CD4-positive, alpha-beta T cell treated with Interleukin-6 for 4 hours (primary cell): ENCODE measurements around the gene PPP2R2D.

Experiments
- DNase-seq: peaks from one replicate; pipeline ENCODE4 v3.0.0-alpha.2; 2020; ENCODE audit warnings: mixed read lengths

PPP2R2D gene

DNA sequence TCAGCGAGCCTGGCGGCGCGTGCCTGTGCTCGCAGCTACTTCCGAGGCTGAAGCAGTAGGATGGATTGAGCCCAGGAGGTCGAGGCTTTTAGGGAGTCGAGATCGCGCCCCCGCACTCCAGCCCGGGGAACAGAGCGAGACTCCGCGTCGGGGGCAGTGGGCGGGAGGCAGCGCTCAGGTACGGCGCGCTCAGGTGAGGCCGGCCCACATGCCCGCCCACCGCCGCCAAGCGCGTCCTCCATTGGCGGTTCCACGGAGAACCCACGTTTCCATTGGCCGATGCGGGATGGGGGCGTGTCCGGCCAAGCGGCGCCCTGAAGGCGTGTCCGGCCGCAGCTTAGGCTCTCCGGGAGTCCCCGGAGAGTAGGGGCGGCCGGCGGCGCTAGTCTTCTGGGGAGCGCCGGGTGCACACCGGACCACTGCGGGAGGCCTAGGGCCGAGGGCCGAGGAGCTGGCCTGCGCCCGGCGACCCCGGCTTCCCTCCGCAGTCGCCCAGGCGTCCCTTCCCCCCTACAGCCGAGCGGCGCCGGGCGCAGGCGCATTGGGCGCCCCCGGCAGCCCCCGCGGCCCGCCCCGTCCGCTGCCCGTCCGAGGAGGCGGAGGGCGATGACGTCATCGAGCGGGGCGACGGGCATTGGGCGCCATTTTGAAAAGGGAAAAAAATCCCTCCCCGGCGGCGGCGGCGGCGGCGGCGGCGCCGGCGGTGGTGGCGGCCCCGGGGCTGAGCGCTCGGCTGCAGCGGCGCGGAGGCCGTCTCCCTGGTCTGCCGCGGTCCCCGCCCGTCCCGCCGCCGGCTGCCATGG lies at the start of gene PPP2R2D:
Gene PPP2R2D (plus strand): TSS at position 659 of the 803 bp plus-strand sequence. CDS start 141 bp downstream, at position 800.
- peak; percentile 97 for DNase-seq

DNA sequence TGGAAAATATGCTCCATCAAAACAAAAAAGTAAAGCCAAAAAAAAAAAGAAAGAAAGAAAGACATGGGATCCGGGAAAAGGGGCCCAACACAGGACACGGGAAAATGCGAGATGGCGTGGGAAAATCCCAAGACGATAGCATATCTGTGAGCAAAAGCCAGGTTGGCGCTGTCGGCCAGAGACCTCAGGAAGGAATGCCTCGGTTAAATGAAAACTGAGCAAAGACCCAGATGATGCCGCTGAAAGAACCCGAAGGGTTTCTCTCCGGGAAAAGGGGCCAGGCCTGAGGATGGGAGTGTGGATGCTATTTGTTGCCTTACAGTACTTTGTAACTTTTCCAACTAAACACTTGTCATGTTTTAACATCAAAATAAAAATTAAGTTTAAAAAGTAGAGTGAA lies 49.5 kb upstream of the PPP2R2D start:
- no peak for DNase-seq

DNA sequence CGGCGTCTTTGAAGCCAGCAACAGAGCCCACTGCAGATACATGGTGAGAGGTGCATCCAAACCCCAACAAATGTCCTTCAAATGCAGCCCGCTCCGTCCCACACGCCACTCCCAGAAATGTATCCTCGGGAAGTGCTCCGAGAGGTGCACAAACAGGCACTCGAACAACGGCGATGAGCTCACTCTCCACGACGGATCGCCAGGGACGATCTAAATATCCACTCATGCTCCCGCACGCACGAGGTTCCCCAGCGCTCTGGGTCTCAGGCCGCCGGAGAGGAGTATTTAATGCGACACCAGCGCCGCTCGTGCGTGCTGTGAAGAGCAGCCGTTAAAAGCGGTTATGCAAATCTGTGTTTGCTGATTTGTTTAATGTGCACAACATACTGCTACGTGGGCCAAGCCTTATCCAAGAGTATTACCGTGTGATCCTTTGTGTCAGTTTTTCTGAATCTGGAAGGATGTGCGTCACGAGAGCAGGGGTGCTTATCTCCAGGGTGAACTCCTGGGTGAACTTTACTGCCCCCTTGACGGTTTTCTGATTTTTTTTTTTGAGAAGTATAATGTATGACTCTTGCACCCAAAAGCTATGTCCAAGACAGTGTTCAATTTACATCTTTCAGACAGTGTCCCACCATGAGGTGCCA lies 48.5 kb upstream of the PPP2R2D start:
- DNase-seq = no peak

DNA sequence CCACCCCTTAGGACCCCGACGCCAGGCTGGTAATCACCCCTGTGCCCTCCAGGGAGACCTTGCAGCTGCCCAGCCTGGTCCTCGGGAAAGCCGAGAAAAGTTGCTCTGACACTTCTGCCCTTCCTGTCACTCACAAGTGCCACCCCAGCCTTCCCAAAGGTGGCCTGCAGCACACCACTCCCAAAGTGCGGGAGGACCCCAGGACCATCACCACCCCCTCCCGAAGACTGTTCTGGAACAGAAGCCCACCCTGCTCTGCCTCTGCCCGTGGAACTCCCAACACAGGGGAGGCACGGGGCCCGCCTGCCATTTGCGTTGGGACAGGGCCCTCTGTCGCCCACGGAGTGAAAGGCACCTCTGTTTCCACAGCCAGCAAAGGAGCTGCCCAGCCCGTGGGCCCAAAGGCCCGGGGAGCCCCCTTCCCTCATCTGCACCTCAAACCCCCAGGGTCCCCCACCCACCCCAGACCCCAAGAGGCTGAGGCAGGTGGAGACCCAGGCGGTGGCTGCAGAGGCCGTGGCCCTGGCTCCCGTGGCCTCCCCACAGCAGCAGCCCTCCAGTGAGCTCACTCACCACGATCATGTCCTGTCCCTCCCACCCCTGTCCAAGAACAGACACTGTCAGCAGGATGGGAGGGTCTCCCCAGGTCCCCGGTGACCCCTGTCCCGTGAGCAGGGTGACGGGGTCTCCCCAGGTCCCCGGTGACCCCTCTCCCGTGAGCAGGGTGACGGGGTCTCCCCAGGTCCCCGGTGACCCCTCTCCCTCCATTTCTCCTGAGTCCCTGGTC lies 47.8 kb upstream of the PPP2R2D start:
- no peak for DNase-seq

DNA sequence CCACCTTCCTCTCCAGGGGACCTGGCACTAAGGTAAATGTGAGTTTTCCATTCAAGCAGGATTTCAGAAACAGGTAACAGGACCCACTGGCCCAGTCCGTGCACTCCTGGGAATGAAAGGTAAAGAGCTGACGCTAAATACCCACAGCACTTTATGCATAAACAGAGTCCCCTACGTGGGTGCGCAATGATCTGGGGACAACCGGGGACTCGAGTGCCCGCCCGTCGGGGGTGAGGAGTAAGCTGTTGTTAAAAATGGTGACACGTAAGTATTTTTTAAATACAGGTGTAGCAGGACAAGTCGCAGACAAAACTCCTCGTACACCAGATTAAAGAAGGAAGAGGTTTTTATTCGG lies 47.2 kb upstream of the PPP2R2D start:
- no peak for DNase-seq

DNA sequence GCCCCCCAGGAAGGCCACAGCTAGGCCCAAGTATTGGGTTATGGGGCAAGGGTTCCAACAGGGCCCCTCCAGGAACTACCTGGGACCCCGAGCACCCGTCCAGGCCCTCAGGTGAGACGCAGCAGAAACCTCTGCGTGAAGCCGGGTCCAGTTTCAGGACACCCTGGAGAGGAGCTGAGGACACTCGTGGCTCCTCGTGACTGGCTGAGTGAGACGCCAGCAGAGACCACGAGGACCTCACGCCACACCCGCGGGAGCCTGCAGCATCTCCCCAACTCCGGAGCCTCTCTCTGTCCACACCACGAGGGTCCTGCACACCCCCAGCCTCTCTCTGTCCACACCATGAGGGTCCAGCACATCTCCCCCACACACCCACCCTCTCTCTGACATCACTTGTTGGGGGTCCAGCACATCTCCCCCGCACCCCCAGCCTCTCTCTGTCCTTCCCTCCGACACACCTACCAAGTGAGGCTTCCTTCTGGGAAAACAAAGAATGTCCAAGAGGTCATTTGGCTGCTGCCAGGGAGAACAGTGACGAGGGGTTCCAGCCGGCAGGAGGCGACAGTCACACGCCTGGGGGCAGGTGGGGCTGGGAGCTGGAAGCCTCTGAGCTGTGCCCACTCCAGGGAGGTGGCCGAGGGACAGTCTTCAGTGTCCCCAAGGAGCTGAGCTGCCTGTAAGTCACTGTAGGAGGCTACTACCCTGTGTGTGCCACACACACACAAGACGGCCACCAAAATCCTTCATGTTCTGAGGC lies 46.1 kb upstream of the PPP2R2D start:
- no peak for DNase-seq

DNA sequence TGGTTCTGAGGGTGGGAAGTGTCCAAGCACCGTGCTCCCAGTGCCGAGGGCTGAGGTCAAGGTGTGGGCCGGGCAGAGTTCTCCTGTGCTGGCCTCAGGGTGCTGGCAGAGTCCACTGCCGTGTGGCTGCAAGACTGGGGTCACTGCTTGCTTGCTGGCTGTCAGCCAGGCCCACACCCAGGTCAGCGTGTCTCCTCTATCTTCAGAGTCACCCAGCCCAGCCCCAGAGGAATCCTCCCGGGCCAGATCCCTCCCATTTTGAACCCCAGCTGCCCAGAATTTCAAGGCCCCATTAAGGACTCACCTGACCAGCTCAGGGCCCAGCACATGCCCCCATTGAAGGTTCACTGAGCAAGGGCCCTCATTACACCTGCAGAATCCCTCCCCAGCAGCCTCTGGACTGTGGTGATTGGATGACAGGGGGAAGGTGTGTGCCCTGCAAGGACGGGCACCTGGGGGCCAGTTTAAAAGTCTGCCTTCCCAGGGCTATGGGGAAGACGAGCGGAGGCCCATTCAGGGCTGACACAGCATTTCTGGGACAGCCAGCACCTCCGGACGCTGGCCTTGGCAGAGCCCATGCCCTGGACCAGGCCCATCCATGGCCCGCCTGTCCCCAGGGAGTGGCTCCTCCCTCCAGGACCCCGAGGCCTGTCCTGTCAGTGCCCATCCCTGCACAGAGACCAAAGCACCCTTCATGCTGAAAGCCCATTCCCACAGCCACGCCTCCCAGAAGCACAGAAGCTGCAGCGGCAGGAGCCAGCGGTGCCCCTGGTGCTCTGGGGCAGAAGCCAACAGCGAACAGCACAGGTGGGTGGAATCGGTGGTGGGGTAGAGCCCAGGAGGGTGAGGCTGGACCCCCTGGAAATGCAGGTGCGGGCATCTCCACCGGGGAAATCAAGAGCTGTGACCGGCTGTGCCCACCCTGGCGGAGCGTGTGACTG lies 45.1 kb upstream of the PPP2R2D start:
- no peak for DNase-seq

DNA sequence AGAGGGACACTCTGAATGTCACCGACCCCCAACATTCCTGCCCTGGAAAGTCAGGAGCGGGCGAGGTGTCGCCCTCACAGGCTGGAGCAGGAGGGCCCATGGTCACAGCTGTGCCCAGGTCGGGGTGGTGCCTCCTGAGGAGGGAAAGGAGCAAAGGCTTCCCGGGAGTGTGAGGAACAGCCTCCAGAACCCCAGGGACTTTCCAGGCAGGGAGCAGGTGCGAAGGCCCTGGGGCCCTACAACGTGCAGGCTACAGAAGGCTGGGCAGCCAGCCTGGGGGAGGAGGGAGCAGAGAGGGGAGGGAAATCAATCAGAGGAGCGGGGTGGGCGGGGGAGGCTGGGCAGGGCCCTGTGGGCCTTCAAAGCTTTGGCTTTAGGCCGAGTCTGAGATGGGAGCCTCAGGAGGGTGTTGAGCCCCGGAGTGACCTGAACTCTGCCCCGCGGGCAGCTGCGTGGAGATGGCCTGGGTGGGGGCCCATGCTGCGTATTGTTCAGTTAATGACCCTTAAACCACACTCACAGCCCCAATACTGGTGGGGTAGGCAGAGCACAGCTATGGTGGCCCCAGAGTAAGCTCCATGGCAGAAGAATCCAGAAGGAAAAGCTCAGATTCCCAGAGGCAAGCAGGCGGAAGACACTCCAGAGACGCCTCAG lies 44.2 kb upstream of the PPP2R2D start:
- DNase-seq = no peak

DNA sequence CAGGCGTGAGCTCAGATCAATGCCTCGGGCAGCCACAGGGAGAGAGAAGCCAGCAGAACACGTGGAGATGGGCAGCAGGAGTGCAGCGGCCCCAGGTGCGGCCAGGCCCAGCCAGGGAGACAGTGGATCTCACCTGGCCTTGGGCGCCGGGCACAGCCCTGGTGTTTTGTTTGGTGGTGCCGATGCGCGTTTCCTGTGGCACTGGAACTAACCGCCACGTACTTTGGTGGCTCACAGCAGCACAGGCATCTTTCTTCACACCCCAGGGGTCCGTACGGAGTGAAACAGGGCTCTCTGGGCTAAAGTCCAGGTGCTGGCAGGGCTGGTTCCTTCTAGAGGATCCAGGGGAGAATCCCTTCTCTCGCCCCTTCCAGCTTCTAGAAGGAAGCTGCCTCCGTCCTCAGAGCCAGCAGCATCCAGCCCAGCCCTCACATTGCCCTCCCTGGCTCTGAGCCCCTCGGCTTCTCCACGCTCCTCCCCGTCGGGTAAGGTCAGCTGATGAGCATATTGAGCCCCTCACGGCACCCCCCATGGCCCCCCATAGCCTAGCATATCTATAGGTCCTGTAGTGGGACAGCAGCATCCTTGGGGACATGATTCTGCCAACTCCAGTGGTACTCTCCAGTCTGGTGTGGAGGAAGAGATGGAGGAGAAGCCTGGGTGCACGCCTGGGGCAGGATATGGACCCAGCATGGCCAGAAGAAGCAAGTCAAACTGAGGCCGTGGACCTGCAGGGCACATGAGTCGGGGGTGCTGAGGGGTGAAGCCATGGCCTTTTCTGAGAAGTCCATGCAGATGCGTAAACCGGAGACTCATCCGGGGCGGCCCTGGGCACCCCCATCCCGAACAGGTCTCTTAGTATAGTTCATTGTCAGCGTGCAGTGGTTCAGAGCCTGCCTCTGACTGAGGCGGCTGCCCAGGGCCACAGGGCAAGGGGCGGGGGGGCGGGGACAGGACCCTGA lies 43.4 kb upstream of the PPP2R2D start:
- DNase-seq = no peak

DNA sequence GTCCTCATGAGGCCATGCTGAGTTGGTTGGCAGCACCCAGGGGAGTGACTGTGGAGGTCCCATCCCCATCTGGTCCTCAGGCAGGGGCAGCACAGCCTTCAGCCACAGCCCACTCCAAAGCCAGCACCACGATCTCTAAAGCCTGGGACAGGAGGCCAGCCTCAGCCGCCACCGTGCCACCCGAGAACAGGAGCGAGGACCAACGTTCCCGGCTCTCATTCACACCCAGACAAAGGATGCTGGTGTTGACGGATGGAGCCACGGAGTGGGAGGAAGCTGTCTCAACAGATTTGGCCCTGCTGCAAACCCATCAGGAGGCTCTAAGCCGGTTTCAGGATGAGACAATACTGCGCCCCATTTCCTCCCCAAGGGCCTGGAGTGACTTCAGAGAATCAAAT lies 42.7 kb upstream of the PPP2R2D start:
- DNase-seq = no peak

DNA sequence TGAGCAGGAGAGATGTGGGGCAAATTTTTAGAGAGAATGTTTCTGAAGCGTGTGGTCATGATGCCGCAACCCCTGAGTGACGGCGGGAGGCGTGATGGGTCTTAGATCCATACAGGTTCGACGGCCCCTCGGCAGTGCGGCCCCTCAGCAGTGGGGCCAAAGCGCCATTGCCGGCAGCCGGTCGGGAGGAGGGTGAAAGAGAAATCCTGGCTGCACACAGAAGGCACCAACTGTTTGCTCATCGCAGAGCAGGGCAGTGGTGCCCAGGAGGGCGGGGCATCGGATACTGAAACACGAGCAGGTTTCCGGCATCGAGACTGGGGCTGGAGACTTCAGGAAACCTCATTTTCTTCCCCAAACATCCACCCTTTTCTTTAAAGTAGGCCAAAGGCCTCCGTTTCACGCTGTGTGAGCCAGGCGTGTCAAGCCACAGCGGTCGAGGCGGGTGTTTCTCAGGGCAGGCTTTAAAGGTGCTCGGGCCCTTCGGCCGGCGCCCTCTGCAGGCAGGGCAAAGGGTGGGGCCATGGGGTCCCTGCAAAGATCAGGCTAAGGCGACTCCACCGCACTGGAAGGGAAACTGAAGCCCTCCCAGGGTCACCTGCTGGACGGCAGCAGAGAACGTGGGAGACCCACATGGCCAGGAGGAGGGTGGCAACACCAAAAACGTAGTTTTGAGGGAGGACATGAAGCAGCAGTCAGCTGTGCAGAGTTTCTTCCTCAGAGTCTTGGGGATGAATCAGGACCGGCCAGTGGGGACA lies 42.0 kb upstream of the PPP2R2D start:
- DNase-seq = no peak

DNA sequence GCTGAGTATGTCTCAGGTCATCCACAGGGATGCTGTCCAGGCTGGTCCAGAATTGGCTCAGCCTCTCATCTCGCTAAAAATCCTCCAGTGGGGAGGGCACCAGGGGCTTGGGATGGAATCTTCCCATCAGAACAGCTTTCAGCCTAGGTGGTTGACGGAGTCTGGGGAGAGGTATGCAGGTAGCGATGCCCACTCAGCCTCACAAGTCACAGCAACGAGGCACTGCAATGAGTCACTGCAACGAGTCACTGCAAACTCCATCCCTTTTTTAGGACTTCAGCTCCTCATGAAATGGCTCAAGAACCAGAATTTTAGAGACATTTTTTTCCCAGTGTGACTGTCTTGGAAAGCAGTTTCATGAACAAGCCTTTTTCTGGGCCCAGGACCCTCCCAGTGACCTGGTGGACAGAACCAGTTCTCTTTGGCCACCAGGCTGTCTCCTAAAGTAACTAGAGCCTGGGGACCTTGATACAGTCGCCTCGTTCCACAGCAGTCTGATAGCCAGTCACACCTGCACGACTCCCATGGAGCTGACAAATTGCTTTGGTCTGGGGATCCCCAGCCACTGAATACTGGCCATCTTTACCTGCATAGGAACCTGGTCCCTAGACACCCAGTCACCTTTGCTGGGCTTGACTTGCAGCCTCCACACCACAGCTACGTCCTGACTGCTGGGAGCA lies 41.3 kb upstream of the PPP2R2D start:
- DNase-seq = no peak

DNA sequence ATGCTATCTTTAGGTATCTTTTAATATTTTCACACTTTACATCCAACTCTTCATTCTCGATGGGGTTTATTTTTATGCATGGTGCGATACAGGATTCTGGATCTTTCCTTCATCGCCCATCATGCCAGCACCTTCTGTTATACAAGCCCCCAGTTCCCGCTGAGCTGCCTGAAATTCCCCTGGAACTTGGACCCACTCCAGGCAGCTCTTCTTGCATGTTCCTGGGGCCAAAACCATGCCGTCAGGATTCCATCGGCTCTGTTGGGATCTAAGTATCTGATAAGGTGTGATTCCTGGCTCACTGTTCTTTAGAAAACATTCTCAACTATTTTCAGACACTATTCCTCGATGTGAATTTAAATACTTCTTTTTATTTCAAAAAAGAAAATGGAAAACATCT lies 40.5 kb upstream of the PPP2R2D start:
- DNase-seq = no peak

DNA sequence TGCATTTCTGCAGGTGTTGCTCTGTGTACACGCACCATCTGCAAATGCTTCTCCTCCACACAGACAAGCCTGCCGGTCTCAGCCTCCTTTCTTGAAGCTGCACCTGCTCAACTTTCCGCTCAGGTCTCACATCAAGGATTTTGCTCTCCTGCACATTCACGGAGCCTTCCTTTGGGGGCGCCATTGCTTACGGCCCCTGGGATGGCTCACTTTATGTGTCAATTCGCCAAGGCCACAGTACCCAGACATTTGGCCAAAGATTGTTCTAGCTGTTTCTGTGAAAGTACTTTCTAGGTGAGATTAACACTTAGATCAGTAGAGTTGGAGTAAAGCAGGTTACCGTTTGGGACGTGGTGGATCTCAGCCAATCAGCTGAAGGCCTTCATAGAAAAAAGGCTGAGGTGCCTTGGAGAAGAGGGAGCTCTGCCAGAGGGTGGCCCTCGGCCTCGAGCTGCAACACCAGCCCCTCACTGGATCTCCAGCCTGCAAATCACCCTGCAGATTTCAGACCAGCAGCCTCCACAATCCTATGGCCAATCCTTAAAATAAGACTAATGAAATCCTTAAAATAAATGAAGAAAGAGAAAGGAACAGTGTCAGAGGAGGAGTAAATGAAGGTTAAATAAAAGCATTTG lies 39.9 kb upstream of the PPP2R2D start:
- no peak for DNase-seq

DNA sequence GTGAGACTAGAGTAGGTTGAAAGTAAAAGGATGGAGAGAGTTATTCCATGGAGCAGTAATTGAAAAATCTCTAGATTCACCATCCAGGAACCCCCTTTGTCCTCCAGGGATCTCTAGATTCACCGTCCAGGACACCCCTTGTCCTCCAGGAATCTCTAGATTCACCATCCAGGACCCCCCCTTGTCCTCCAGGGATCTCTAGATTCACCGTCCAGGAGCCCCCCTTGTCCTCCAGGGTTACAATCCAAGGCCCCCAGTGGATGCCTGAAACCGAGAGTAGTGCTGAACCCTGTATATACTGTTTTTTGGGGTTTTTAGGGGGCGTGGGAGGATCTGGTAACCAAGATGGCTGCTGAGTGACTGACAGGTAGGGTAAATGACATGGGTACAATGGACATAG lies 38.3 kb upstream of the PPP2R2D start:
- no peak for DNase-seq

DNA sequence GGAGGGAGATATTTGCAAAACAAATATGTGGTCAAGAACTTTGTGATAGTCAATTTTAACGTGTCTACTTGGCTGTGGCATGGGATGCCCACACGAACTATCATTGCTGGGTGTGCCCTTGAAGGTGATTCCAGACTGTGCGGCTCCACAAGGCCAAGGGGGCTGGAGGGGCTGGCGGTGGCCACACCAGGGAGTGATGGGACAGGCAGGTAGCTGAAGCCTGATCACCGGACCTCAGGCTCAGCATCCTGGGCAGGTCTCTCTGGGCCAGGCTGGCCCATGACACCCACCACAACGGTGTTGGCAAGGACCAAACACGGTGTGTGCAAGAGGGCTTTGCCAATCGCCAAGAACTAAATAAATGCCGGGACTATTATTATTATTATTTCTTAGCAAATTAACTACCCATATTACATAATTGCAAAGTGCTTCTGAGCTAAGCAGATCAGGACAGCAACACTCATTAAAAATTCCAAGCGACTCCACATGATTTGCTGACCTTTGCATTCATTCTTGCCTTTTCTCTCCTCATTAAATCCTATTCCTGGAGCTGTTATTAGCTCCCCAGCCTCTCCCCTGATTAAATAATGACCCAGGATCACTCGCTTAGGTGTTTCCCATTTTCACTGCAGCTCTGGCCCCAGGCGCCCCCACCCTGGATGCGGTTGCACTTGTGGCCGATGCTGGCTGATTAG lies 35.4 kb upstream of the PPP2R2D start:
- no peak for DNase-seq

DNA sequence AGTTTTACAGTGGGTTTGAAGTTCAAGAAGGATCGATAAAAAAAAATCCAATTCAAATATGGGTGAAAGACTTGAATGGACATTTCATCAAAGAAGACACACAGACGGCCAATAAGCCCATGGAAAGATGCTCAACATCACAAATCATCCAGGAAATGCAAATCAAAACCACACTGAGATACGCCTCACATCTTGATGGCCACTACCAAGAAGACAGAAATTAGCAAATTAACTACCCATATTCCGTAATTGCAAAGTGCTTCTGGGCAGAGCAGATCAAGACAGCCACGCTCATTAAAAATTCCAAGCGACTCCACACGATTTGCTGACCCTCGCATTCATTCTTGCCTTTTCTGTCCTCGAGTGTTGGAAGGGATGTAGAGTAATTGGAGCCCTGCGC lies 34.1 kb upstream of the PPP2R2D start:
- DNase-seq = no peak

DNA sequence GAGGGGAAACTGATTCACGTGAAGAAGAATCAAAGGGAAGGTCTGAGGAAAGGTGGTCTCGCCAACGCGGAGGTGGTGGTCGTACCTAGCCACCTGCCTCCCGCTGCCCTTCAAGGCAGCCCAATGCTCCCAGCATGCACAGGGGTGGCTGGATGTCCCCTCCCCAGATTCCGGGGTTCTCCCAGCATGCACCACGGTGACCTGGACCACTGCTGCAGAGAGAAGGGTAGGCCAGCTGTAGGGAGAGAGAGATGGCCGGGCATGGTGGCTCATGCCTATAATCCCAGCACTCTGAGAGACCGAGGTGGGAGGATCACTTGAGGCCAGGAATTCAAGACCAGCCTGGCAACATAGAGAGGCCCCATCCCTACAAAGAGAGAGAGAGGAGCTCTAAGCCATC lies 32.4 kb upstream of the PPP2R2D start:
- DNase-seq = no peak
